Lung (tissue), 12 donors: ENCODE data around the gene HDAC4. TPM values are rescaled to one million over a fixed set of nuclear protein-coding genes. Genes with fewer than 3 reads are reported as not detected.

Experiments used
- ATAC-seq: fragments of 200-7000 bp; cut with Tn5 transposase; one replicate; pipeline ENCODE4 v1.9.1; 2020; ENCODE audit warnings: moderate number of reproducible peaks; ENCODE audit not compliant: insufficient read depth, low FRiP score
- DNase-seq, 3 donors: peaks; one replicate each; pipeline ENCODE4 v3.0.0-alpha.2; 2013 to 2017
- H3K27ac ChIP-seq, 2 donors: one replicate each; pipeline ENCODE4 v1.5.1; 2013; ENCODE audit warnings: mild to moderate bottlenecking in 2 of 2, moderate library complexity in 2 of 2, control low read depth in 1 of 2, inconsistent platforms in 1 of 2, low read depth in 1 of 2, low read length in 1 of 2
- H3K27me3 ChIP-seq, 3 donors: one replicate each; pipeline ENCODE4 v1.5.1; 2013; ENCODE audit warnings: low read length in 2 of 3; ENCODE audit not compliant: control insufficient read depth in 3 of 3, insufficient read depth in 3 of 3
- H3K36me3 ChIP-seq, 4 donors: one replicate each; pipeline ENCODE4 v1.5.1; 2013; ENCODE audit warnings: low read length in 4 of 4, mild to moderate bottlenecking in 1 of 4, moderate library complexity in 1 of 4; ENCODE audit not compliant: control insufficient read depth in 4 of 4, insufficient read depth in 4 of 4
- H3K4me1 ChIP-seq, 5 donors: one replicate each; pipeline ENCODE4 v1.5.1; 2013; ENCODE audit warnings: low read length in 5 of 5, mild to moderate bottlenecking in 2 of 5, moderate library complexity in 1 of 5; ENCODE audit not compliant: control insufficient read depth in 5 of 5, insufficient read depth in 5 of 5
- H3K4me3 ChIP-seq: one replicate; pipeline ENCODE4 v1.5.1; 2013; ENCODE audit warnings: mild to moderate bottlenecking, control low read depth, moderate library complexity
- H3K9ac ChIP-seq, 2 donors: one replicate each; pipeline ENCODE4 v1.5.1; 2013; ENCODE audit warnings: low read length in 2 of 2, control low read depth in 1 of 2; ENCODE audit not compliant: insufficient read depth in 1 of 2
- H3K9me3 ChIP-seq, 4 donors: one replicate each; pipeline ENCODE4 v1.5.1; 2013; ENCODE audit warnings: low read length in 3 of 4, mild to moderate bottlenecking in 1 of 4, moderate library complexity in 1 of 4; ENCODE audit not compliant: control insufficient read depth in 4 of 4, insufficient read depth in 3 of 4
- WGBS, 2 donors: extraction: QIAGEN DNeasy Blood & Tissue Kit; methylation state at CpG; one replicate each; pipeline ENCODE4 v1.1.7; 2013; 5-methylcytosine and 5-hydroxymethylcytosine counted together
- polyA plus RNA-seq, 2 donors: library from polyadenylated mRNA; stranded (reverse); fragments of 200-250 nt; gene quantifications; one replicate each; pipeline ENCODE4 v1.2.1, GENCODE V29; 2013
- total RNA-seq, 2 donors: library from RNA; depleted of rRNA in 1 of 2; stranded (reverse); fragments of >200 nt in 1 of 2; gene quantifications; one replicate each; pipeline ENCODE4 v1.2.1, GENCODE V29; 2014 to 2021
- TF ChIP-seq, protein P1 (sequence below): IDR thresholded peaks from 2 replicates; pipeline ENCODE4 v1.5.1; 2012; ENCODE audit warnings: mild to moderate bottlenecking; ENCODE audit errors: control extremely low read depth, extremely low read depth
- donor health status: control.
- donor health status: control.
- donor health status: Bipolar disorder and iron deficiency.
- donor health status: healthy.
- donor health status: DM: yes; HTN: yes; CAD: no.

The HDAC4 gene
- total and polyA plus RNA-seq, 4 donors: 6.9 to 47.7 (median 20.7) TPM

DNA sequence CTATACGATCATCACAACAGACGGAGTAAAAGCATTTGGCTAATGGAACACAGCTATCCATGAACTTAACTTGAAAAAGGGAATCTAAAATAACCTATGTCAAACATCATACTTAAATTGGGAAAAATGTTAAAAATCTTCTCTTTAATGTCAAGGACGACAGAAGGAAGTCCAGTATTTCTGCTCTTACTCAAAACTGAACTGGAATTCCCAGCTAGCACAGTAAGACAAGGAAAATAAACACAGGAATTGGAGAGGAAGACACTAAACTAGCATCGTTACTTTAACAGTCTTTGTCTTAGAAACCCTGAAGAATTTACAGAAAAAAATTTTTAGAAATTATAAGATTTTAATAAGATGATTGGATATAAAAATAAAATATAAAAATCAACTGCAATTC is 112.6 kb downstream of the HDAC4 start:
- ATAC-seq: no peak
- no peaks in the 10 kb centered on the region for H3K9me3 ChIP-seq
- WGBS, 2 donors: 72 to 79% methylated on average over 4 of the region's 4 CpGs
- peaks cover 0 to 2% (median 0%) of the 10 kb centered on the region in 4 donors for H3K36me3 ChIP-seq
- peaks cover 10 to 40% (median 29%) of the 10 kb centered on the region in 5 donors for H3K4me1 ChIP-seq
- no peaks in the 10 kb centered on the region for H3K27me3 ChIP-seq
- H3K9ac ChIP-seq: no peak overlapping the region
- H3K27ac ChIP-seq: no peak overlapping the region
- H3K4me3 ChIP-seq: no peak overlapping the region
- no peak for DNase-seq
- TF ChIP-seq, protein P1, sequence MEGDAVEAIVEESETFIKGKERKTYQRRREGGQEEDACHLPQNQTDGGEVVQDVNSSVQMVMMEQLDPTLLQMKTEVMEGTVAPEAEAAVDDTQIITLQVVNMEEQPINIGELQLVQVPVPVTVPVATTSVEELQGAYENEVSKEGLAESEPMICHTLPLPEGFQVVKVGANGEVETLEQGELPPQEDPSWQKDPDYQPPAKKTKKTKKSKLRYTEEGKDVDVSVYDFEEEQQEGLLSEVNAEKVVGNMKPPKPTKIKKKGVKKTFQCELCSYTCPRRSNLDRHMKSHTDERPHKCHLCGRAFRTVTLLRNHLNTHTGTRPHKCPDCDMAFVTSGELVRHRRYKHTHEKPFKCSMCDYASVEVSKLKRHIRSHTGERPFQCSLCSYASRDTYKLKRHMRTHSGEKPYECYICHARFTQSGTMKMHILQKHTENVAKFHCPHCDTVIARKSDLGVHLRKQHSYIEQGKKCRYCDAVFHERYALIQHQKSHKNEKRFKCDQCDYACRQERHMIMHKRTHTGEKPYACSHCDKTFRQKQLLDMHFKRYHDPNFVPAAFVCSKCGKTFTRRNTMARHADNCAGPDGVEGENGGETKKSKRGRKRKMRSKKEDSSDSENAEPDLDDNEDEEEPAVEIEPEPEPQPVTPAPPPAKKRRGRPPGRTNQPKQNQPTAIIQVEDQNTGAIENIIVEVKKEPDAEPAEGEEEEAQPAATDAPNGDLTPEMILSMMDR: no peak

GRCh38 chr2:239287461-239287860 is 113.4 kb downstream of the HDAC4 start:
- DNase-seq: no peak
- H3K27ac ChIP-seq: peak overlapping the region in 1 of 2 donors; percentile 45
- no peaks in the 10 kb centered on the region for H3K27me3 ChIP-seq
- 83 to 89% methylated on average over 5 of the region's 5 CpGs for WGBS, 2 donors
- no peak overlapping the region for H3K4me3 ChIP-seq
- TF ChIP-seq, protein P1: no peak
- H3K9me3 ChIP-seq: no peaks in the 10 kb centered on the region
- no peak for ATAC-seq
- no peak overlapping the region for H3K9ac ChIP-seq
- H3K4me1 ChIP-seq: peaks cover 10 to 33% (median 27%) of the 10 kb centered on the region in 5 donors
- peaks cover 0 to 2% (median 0%) of the 10 kb centered on the region in 4 donors for H3K36me3 ChIP-seq

- WGBS, 2 donors: 82 to 91% methylated on average over 10 of the region's 10 CpGs
- ATAC-seq: no peak
- Histone ChIP-seq H3K4me1 (peaks cover 10 to 33% (median 22%) of the 10 kb centered on the region in 5 donors), H3K36me3 (peaks cover 0 to 2% (median 0%) of the 10 kb centered on the region in 4 donors), H3K9me3 (no peaks in the 10 kb centered on the region), H3K27ac (no peak overlapping the region), H3K4me3 (no peak overlapping the region), H3K9ac (no peak overlapping the region), H3K27me3 (no peaks in the 10 kb centered on the region)
- DNase-seq: peak in 1 of 3 donors; percentile 48
- TF ChIP-seq, protein P1: no peak
Observed at GRCh38 chr2:239286901-239287300, 113.9 kb downstream of the HDAC4 start.

DNA sequence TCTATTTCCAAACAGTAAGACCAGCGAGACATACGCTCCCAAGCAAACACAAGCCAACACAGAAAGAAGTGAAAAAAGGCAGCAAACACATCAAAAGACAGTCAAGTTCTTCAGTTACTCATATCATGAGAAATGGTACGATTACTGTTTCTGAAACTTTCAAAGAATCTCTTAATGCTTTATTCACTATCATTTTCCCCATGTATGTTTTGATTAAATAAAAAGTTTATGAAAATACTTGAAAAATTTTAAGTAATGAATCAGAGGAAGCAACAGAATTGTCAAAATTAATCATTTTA is 114.9 kb downstream of the HDAC4 start:
- H3K4me3 ChIP-seq: no peak overlapping the region
- H3K27ac ChIP-seq: no peak overlapping the region
- peaks cover 10 to 28% (median 19%) of the 10 kb centered on the region in 5 donors for H3K4me1 ChIP-seq
- no peaks in the 10 kb centered on the region for H3K27me3 ChIP-seq
- no peaks in the 10 kb centered on the region for H3K9me3 ChIP-seq
- TF ChIP-seq, protein P1: no peak
- peaks cover 0 to 2% (median 0%) of the 10 kb centered on the region in 4 donors for H3K36me3 ChIP-seq
- DNase-seq (no peak), ATAC-seq (no peak)
- 81 to 82% methylated on average over 3 of the region's 3 CpGs for whole genome bisulfite sequencing, 2 donors
- no peak overlapping the region for H3K9ac ChIP-seq
